PFSK-1 (cell line): ENCODE results near the gene PSORS1C2.

Experiments used
- POLR2AphosphoS5 ChIP-seq: IDR thresholded peaks from 2 replicates; pipeline ENCODE4 v1.6.1; 2012; ENCODE audit warnings: low read depth, mild to moderate bottlenecking, control low read depth, low read length, moderate library complexity
- REST ChIP-seq, 2 experiments: IDR thresholded peaks; 2 replicates each; pipeline versions ENCODE4 v1.6.1 to v1.8.0; 2011 to 2012; ENCODE audit warnings: low read depth in 2 of 2, low read length in 2 of 2, control low read depth in 1 of 2, inconsistent platforms in 1 of 2, mild to moderate bottlenecking in 1 of 2, moderate library complexity in 1 of 2; ENCODE audit not compliant: insufficient read depth in 1 of 2
- SIN3A ChIP-seq: IDR thresholded peaks from 2 replicates; pipeline ENCODE4 v1.6.1; 2012; ENCODE audit warnings: mild to moderate bottlenecking, low read length, moderate library complexity, borderline replicate concordance; ENCODE audit not compliant: insufficient read depth
- TAF1 ChIP-seq: IDR thresholded peaks from 2 replicates; pipeline ENCODE4 v1.6.1; 2012; ENCODE audit warnings: low read length, control low read depth, borderline replicate concordance; ENCODE audit not compliant: insufficient read depth

- TF ChIP-seq TAF1: no peak
- TF ChIP-seq POLR2AphosphoS5: no peak
- TF ChIP-seq SIN3A: no peak
- no peak for TF ChIP-seq REST (IDR thresholded peaks at IDR 0.05; ENCODE audit: insufficient read depth in 1 of 2, low read depth in 2 of 2, low read length in 2 of 2)
These were observed 41.6 kb upstream of the PSORS1C2 start for GRCh38 chr6:31180500-31180899.
